ENCODE results near the gene SHANK2. TPM values are rescaled to one million over a fixed set of nuclear protein-coding genes. Genes with fewer than 3 reads are reported as not detected.

The SHANK2 gene
- total RNA-seq, 4 donors from 2014 or later, result 1.1 to 16.7 (median 9.0) TPM

DNA sequence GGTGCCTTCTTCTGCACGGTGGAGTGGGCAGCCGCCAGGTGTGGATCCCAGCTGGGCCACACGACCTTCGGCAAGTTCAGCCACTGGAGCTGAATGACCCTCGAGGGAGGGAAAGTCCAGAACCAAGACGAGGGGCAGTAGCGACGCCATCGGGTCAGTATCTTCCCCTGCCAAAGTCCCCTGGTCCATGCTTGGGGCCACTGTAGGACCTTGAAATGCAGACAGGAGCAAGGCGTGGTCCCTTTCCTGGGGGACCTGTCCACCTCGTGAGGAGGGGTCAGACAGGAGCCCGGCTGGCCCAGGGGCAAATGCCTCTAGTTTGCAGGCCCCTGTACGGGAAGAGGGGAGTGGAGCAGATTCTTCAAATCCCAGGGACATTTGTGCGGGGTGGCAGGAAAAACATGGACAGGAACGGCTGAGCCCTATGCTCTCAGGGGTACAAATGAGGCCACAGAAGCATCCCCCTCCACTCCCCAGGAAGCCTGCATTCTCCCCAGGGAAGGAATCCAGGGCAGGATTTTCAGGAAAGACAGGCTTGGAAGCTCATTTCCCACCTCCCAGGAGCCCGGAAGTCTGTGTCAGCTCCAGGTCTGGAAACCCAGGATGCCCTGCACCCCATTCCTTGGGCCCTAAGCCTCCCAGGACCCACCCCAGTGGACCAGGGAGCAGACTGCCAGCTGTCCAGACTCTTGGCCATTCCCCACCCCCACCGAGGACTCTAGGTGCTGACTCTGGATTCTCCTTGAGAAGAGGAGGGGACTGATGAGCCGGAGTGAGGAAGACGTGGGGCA is 6.6 kb downstream of the SHANK2 start:
- WGBS, 2 donors, result 70 to 73% methylated on average over 19 of the region's 19 CpGs
- no peak overlapping the region for H3K4me3 ChIP-seq (ENCODE audit: low read depth, poor library complexity, severe bottlenecking)
- intact Hi-C loops (cut with DNase I; ENCODE audit: low total_unique reads), result no loop called here
- no peak for TF ChIP-seq POLR2A (IDR thresholded peaks at IDR 0.05)
- TF ChIP-seq, protein P1, sequence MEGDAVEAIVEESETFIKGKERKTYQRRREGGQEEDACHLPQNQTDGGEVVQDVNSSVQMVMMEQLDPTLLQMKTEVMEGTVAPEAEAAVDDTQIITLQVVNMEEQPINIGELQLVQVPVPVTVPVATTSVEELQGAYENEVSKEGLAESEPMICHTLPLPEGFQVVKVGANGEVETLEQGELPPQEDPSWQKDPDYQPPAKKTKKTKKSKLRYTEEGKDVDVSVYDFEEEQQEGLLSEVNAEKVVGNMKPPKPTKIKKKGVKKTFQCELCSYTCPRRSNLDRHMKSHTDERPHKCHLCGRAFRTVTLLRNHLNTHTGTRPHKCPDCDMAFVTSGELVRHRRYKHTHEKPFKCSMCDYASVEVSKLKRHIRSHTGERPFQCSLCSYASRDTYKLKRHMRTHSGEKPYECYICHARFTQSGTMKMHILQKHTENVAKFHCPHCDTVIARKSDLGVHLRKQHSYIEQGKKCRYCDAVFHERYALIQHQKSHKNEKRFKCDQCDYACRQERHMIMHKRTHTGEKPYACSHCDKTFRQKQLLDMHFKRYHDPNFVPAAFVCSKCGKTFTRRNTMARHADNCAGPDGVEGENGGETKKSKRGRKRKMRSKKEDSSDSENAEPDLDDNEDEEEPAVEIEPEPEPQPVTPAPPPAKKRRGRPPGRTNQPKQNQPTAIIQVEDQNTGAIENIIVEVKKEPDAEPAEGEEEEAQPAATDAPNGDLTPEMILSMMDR (IDR thresholded peaks at IDR 0.05), result no peak
- DNase-seq (ENCODE audit: low spot score in 2 of 2), result peak in 1 of 2 donors; percentile 69

DNA sequence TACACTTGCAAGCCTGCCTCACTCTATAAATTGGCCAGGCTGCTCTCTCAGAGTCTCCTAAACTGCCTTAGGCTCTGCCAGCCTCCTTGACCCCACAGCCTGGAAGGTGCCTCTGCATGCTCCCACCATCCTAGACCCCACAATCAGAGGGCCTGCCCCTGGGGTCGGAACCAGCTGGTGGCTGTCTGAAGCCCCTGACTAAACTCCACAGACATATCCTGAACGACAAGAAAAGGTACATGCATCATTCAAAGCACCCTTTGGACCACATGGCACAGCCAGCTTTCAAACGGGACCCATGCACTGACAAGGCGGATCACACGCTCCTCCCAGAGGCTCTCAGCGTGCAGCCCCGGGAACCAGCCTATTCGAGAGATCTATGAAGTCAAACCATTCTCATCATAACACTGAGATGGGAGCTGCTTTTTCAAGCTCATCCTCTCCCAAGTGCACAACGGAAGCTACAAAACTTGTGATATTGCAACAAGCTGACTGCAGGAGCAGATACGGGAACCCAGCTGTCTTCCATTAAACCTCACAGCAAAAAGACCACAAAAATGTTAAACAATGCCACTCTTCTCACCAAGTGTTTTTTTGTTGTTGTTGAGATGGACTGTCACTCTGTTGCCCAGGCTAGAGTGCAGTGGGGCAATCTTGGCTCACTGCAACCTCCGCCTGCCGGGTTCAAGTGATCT is 8.1 kb downstream of the SHANK2 start:
- DNase-seq (ENCODE audit: low spot score in 2 of 2), result peak in 1 of 2 donors; percentile 64
- intact Hi-C loops (cut with DNase I; ENCODE audit: low total_unique reads), result no loop called here
- WGBS, 2 donors, result 66 to 74% methylated on average over 12 of the region's 12 CpGs
- no peak overlapping the region for H3K4me3 ChIP-seq (ENCODE audit: low read depth, poor library complexity, severe bottlenecking)
- TF ChIP-seq, protein P1 (IDR thresholded peaks at IDR 0.05), result no peak
- no peak for TF ChIP-seq POLR2A (IDR thresholded peaks at IDR 0.05)

DNA sequence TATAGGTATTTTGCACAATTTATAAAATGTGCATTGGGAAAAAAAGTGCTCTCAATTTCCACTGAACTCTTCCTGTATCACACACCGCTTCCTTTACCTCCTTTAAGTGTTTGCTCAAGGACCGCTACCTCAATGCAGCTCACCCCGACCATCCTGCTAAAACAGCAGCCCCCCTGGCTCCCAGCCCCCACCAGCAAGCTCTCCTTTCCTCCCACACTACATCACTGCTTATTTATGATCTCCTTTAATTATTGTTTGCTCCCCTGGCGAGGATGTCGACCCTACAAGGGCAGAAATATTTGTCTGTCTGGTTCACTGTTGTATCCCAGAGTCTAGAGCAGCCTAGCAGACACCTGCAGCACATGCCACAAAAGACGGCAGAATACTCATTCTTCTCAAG is 10.0 kb downstream of the SHANK2 start:
- WGBS, 2 donors, result 71 to 78% methylated on average over 6 of the region's 6 CpGs
- intact Hi-C loops (cut with DNase I; ENCODE audit: low total_unique reads), result no loop called here
- peak in 1 of 2 donors; percentile 29 for DNase-seq (ENCODE audit: low spot score in 2 of 2)
- H3K4me3 ChIP-seq (ENCODE audit: low read depth, poor library complexity, severe bottlenecking), result no peak overlapping the region
- TF ChIP-seq, protein P1 (IDR thresholded peaks at IDR 0.05), result no peak
- no peak for TF ChIP-seq POLR2A (IDR thresholded peaks at IDR 0.05)

DNA sequence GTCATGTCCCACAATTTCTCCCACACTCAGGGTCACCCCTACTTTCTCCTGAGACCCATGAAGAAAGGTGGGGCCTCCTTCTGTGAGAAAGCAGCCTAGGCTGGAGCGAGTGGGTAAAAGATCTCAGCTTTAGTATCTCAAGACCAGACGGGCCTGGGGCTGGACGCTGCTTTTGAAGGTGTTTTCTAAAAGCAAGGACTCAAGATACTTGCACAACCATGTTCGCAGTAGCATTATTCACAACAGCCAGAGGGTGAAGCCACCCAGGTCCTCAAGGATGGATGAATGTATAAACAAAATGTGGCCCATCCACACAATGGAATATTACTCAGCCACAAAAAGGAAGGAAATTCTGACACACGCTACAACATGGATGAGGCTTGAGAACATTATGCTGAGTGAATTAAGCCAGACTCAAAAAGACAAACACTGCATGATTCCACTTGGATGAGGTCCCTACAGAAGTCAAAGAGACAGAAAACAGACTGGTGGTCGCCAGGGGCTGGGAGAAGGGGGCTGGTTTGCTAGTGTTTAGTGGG is 10.6 kb downstream of the SHANK2 start:
- WGBS, 2 donors, result 89 to 92% methylated on average over 6 of the region's 6 CpGs
- DNase-seq (ENCODE audit: low spot score in 2 of 2), result no peak
- H3K4me3 ChIP-seq (ENCODE audit: low read depth, poor library complexity, severe bottlenecking), result no peak overlapping the region
- intact Hi-C loops (cut with DNase I; ENCODE audit: low total_unique reads), result no loop called here
- TF ChIP-seq, protein P1 (IDR thresholded peaks at IDR 0.05), result no peak
- TF ChIP-seq POLR2A (IDR thresholded peaks at IDR 0.05), result no peak

DNA sequence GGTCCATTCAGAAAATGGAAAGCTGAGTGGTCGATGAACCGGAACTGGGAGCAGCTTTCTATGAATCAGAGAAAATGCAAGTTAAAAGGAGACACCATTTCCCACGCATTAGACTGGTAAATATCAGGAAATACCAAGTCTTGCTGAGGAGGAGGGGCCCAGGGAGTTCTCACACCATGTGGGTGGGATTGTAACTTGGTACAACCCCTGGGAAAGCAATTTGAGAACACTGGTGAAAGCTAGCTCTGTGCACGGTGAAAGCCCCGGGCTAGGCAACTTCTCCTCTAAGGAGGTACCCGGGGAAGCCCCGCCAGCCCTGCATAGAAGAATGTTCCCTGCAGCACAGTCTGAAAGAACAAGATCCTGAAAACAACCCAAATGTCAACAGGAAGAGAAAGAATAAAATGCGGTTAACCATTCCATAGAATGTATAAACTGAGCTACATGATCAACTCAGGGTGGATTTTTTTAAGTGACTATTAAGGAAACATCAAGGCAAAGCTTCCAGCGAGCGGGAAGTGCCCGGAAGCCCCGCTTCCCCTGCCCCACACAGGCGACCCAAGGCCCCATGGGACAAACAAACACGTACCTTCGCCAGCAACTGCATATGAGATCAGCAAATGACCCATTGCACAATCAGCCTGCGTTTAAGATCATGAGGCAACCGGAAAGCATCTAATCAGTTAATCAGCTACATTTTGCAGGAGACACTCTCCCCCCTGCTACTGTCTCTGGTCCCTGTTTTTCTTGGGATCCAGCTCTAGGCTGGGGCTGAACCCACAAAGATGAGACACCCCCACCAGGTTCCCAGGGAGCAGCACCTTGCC is 11.3 kb downstream of the SHANK2 start:
- H3K4me3 ChIP-seq (ENCODE audit: low read depth, poor library complexity, severe bottlenecking), result no peak overlapping the region
- no peak for TF ChIP-seq POLR2A (IDR thresholded peaks at IDR 0.05)
- TF ChIP-seq, protein P1 (IDR thresholded peaks at IDR 0.05), result no peak
- WGBS, 2 donors, result 12 to 19% methylated on average over 17 of the region's 17 CpGs
- intact Hi-C loops (cut with DNase I; ENCODE audit: low total_unique reads), result no loop called here
- peak; percentile 43 to 85 for DNase-seq (ENCODE audit: low spot score in 2 of 2)
